Small intestine (tissue), 7 donors: ENCODE data around the gene DCAF7. TPM values are rescaled to one million over a fixed set of nuclear protein-coding genes. Genes with fewer than 3 reads are reported as not detected.

Experiments used
- DNase-seq, 2 donors: peaks; one replicate each; pipeline versions ENCODE4 v3.0.0 to v3.0.0-alpha.2; 2013
- FAIRE-seq: peaks from 2 replicates; lab custom pipeline; 2012; peaks lifted over from hg19 to GRCh38; lab: Jason Lieb, UNC
- H3K27ac ChIP-seq, 3 donors: one replicate each; pipeline ENCODE4 v1.5.1; 2013; ENCODE audit warnings: low read length in 2 of 3, mild to moderate bottlenecking in 2 of 3, control low read depth in 1 of 3, inconsistent platforms in 1 of 3, low read depth in 1 of 3, moderate library complexity in 1 of 3
- H3K27me3 ChIP-seq, 3 donors: one replicate each; pipeline ENCODE4 v1.6.1; 2013; ENCODE audit warnings: low read length in 3 of 3, inconsistent platforms in 1 of 3; ENCODE audit not compliant: control insufficient read depth in 3 of 3, insufficient read depth in 3 of 3
- H3K36me3 ChIP-seq, 3 donors: one replicate each; pipeline ENCODE4 v1.6.1; 2013; ENCODE audit warnings: low read length in 3 of 3, inconsistent platforms in 1 of 3, low read depth in 1 of 3, mild to moderate bottlenecking in 1 of 3, moderate library complexity in 1 of 3; ENCODE audit not compliant: control insufficient read depth in 3 of 3, insufficient read depth in 2 of 3
- H3K4me1 ChIP-seq, 3 donors: one replicate each; pipeline ENCODE4 v1.6.1; 2013; ENCODE audit warnings: low read length in 2 of 3, inconsistent platforms in 1 of 3, low read depth in 1 of 3, mild to moderate bottlenecking in 1 of 3, moderate library complexity in 1 of 3; ENCODE audit not compliant: control insufficient read depth in 3 of 3, insufficient read depth in 2 of 3
- H3K4me3 ChIP-seq, 3 donors: one replicate each; pipeline ENCODE4 v1.5.1; 2013; ENCODE audit warnings: low read length in 3 of 3, control low read depth in 1 of 3, inconsistent platforms in 1 of 3, low read depth in 1 of 3, mild to moderate bottlenecking in 1 of 3, moderate library complexity in 1 of 3
- H3K9me3 ChIP-seq, 2 donors: one replicate each; pipeline ENCODE4 v1.6.1; 2013; ENCODE audit warnings: low read depth in 1 of 2, low read length in 1 of 2; ENCODE audit not compliant: control insufficient read depth in 2 of 2, insufficient read depth in 1 of 2
- WGBS, 3 donors: extraction: QIAGEN DNeasy Blood & Tissue Kit; methylation state at CpG; one replicate each; pipeline ENCODE4 v1.1.7; 2013; 5-methylcytosine and 5-hydroxymethylcytosine counted together
- polyA plus RNA-seq, 4 donors: library from polyadenylated mRNA; stranded (reverse) in 3 of 4; unstranded in 1 of 4; fragments of 200-250 nt in 3 of 4; fragments of 120-200 nt in 1 of 4; gene quantifications; one replicate each; pipeline versions ENCODE4 v1.2.1 to v1.2.3, GENCODE V29; 2013
- donor health status: healthy with polysubstance abuse.
- donor health status: control.
- donor health status: control.
- donor health status: Bipolar disorder and iron deficiency.
- donor health status: healthy.

The DCAF7 gene
- polyA plus RNA-seq, 4 donors: 18.4 to 87.6 (median 27.7) TPM

DNA sequence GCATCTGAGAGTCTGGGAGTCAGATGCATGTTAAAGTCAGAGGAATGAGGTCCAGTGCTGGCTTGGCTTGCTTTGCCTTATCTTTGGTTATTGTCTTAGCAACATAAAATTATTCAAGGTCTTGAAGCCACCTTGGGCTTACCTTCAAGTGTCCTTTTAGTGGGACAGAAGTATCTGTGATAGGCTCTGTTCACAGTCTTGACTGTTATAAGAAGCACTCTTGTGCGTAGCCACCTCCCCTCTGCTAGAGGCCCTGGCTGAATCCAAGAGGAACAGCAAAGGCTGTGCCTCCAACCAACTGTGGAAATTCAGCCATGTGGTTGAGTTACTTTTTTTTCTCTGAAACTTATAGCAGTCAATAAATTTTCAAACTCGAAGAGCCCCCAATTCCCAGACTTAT lies 63.4 kb downstream of the DCAF7 start:
- Histone ChIP-seq H3K27me3 (no peaks in the 10 kb centered on the region), H3K27ac (no peak overlapping the region)
- WGBS, 3 donors: 83 to 93% (median 93%) methylated on average over 2 of the region's 2 CpGs

DNA sequence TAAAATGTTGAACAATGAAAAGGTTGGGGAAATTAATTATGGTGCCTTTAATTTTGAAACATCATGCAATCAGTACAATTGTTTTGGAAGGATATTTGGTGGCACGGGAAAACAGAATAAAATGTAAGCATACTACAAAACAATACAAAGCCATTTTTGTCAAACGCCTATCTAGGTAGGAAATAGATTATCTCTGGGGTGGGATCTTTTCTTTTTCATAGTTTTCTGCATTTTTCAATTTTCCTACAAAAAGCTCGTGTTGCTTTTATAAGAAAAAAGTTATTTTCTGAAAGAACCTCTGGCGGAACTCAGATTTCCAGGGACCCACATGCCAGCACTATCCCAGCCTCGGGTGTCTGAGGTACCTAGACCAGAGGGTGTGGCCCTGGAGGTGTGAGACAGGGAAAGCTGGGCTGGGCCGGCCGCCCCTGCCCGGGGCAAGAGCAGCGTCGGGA lies 71.0 kb downstream of the DCAF7 start:
- WGBS, 3 donors: 3 to 7% (median 7%) methylated on average over 10 of the region's 10 CpGs
- Histone ChIP-seq H3K9me3 (no peaks in the 10 kb centered on the region), H3K4me1 (peaks cover 3 to 6% (median 4%) of the 10 kb centered on the region in 3 donors), H3K4me3 (peak overlapping the region; percentile 56 to 83 (median 57)), H3K36me3 (no peaks in the 10 kb centered on the region), H3K27ac (peak overlapping the region; percentile 56 to 72 (median 70)), H3K27me3 (peaks cover 0 to 2% (median 0%) of the 10 kb centered on the region in 3 donors)
- DNase-seq (no peak), FAIRE-seq (no peak)

More for the DNA sequence above, 63.4 kb downstream of the DCAF7 start:
- FAIRE-seq (no peak), DNase-seq (no peak)
- Histone ChIP-seq H3K9me3 (no peaks in the 10 kb centered on the region), H3K4me3 (no peak overlapping the region), H3K36me3 (peaks cover 2 to 14% (median 2%) of the 10 kb centered on the region in 3 donors), H3K4me1 (no peaks in the 10 kb centered on the region)

DNA sequence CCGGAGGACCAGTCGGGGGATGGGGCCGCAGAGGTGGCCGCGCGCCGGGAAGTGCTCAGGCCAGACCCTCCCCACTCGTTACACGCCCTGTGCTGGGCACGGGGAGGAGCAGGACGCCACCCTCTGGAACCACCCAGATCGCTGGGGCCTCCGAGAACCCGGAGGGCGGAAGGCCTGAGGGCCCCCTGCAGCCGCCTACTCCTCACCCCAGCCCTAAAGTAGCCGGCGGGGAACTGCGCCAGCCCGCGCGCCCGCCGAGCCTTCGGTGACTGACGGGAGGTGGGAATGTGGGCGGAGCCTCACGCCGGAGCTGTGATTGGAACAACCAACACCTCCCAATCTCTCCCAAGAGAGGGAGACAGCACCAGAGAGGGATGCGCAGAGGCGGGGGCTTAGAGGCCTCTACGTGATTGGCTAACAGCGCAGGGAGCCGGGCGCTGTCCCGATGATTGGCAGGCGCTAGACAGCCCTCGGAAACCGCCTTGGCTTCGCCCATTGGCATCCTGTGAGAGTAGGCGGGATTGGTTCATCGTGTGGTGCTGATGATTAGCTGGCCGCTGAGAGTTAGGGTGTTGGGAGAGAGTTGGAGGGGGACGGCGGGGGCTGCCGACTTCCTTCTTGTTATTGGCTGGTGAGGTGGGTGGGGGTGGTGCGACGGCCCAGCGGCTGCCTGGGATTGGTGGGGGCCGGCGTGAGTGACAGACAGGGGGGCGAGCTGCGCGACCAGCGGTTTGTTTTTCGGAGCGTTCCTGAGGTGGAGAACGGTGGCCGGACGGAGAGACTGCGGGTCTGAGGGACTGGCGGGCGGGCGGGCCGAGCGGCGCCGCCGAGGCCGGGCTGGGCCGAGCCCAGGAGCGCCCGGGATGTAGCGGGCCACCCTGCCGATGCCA lies 71.7 kb downstream of the DCAF7 start, which contains the start of gene MAP3K3:
Gene MAP3K3 (plus strand): TSS at position 734 of the 890 bp plus-strand sequence. CDS start 343 bp downstream, outside the sequence.
- Histone ChIP-seq H3K4me3 (peak within 1 kb of the TSS; percentile 83 to 100 (median 87)), H3K27me3 (peaks cover 0 to 2% (median 0%) of the 10 kb centered on the region in 3 donors), H3K27ac (peak within 1 kb of the TSS; percentile 72 to 86 (median 75)), H3K9me3 (no peaks in the 10 kb centered on the region), H3K36me3 (no peaks in the 10 kb centered on the region), H3K4me1 (peaks cover 4 to 9% (median 5%) of the 10 kb centered on the region in 3 donors)
- peak; percentile 98 to 100 for DNase-seq
- FAIRE-seq: peak; percentile 64
- WGBS, 3 donors: 0% methylated on average over 54 to 75 of the region's 75 CpGs

DNA sequence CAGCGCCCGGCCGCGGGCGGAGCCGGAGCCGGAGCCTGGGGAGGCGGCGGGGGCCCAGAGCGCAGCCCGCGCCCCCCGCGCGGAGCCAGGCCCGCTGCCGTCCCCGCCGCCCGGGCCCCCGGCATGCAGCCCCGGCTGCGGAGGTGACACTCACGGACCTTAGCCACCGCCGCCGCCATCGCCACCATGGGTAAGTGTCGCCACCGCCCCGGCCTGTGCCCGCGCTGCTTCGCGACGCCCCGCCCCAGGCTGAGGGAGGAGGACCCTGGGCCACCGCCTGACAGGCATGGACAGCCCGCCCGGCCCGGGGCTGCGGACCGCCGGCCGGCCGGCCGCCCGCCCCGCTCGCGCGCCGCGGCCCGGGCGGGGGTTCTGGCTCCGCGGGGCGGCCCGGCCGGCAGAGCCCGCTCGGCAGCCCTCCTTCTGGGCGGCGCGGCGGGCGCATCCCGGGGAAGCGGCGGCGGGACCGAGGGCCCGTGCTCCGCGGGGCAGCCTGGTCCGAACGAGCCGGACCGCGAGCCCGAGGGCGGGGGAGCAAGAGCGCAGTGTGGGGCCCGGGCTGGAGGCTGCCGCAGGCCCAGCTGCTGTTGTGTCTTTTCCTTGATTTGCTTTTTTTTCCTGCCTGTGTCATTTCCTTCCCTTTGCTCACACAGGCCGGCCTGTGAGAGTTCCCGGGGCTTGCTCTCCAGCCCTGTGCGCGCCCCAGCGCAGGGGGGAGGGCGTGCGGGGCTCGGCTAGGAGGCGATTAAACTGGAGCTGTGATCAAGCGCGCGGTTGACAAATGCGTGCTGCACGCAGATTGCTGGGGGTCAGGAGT lies 72.5 kb downstream of the DCAF7 start:
- H3K9me3 ChIP-seq: no peaks in the 10 kb centered on the region
- H3K27ac ChIP-seq: peak overlapping the region; percentile 51 to 86 (median 75)
- 0 to 1% (median 0%) methylated on average over 39 to 100 of the region's 100 CpGs for WGBS, 3 donors
- no peaks in the 10 kb centered on the region for H3K36me3 ChIP-seq
- H3K4me1 ChIP-seq: peaks cover 4 to 9% (median 6%) of the 10 kb centered on the region in 3 donors
- peaks cover 0 to 2% (median 0%) of the 10 kb centered on the region in 3 donors for H3K27me3 ChIP-seq
- FAIRE-seq (no peak), DNase-seq (peak; percentile 70 to 80)
- peak overlapping the region; percentile 83 to 100 (median 87) for H3K4me3 ChIP-seq

DNA sequence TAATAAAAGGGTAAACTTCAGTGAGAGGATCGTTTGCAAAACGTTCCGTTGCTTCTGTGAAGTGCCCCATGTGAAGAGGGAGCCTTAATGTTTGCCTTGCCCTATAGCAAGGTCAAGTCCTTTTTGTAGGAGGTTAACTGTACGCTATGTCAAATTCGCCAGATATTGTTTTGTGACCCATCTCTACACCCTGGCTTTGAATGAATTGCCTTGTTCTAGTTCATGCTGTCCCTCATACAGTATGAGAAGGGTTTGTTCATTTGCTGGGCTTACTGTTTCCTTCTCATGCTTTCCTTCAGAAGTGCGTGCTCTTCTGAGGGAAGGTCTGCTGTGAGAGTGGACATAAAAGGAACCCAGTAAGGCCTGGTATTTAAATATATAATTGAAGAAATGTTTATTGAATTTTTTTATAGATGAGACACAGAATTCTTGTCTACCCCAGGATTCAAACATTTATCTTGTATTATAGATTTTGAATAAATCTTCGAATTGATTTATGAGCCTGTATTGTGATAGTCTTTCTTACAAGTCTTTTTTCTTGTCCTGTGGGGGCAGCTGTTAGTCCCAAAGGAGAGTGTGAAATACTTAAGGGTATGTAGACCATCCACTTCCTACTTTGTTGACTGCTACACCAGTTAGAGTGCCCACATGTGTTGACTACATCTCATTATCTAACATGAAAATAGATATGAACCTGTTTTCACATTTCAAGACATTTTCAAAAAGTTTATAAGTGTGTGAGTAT lies 73.7 kb downstream of the DCAF7 start:
- Histone ChIP-seq H3K4me1 (peaks cover 4 to 9% (median 6%) of the 10 kb centered on the region in 3 donors), H3K27ac (no peak overlapping the region), H3K4me3 (peak overlapping the region in 1 of 3 donors; percentile 100), H3K9me3 (no peaks in the 10 kb centered on the region), H3K36me3 (peaks cover 0 to under 1% (median 0%) of the 10 kb centered on the region in 3 donors), H3K27me3 (peaks cover 0 to 2% (median 0%) of the 10 kb centered on the region in 3 donors)
- FAIRE-seq: no peak
- DNase-seq: no peak
- WGBS, 3 donors: 44 to 53% (median 44%) methylated on average over 7 of the region's 7 CpGs

DNA sequence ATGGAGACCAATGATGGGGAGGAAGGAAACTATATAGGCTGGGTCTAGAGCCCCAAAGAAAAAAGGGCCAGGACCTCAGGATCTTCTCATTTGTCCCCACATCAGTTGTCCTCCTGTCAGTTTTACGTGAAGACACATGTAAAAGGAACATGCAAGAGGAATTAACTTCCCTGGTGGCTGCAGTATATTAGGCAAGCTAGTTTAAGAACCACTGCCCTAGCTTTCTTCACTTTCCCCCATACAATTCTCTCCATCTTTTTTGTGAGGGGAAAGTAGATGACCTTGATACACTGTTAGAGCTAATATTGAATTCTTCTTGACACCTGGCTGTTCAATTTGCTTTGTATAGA lies 74.2 kb downstream of the DCAF7 start:
- Histone ChIP-seq H3K4me3 (no peak overlapping the region), H3K4me1 (peaks cover 4 to 10% (median 6%) of the 10 kb centered on the region in 3 donors)

DNA sequence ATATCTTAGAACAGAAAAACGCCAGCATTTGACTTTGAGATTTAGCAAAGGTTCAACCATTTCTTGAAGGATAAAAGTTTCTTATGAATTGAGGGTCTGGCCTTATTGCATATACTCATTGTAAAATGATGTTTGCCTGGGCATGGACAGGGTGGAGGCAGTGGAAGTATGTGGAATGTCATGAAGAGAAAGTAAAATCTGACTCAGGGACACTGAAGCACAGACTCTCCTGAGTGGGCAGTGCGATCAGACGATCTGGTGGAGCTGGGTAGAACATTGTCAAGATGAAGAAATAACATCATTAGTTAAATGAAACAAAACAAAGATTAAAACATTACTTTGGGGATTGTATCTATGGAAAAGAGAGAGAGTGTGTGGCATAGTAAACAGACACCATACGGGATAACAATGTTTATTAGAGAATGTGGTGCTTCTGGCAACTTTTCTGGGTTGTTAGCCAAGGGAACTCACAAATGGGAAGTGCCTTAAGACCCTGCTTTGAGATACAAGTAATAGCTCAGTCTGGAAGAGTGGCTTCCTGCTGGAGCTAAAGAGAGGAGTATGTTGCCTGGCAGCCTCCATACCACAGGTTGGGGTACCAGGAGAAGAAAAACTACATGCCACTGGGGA lies 76.4 kb downstream of the DCAF7 start:
- H3K36me3 ChIP-seq: peaks cover 0 to 2% (median 0%) of the 10 kb centered on the region in 3 donors
- DNase-seq (no peak), FAIRE-seq (no peak)
- H3K4me3 ChIP-seq: no peak overlapping the region
- no peak overlapping the region for H3K27ac ChIP-seq
- 57 to 64% (median 58%) methylated on average over 4 of the region's 4 CpGs for WGBS, 3 donors
- no peaks in the 10 kb centered on the region for H3K27me3 ChIP-seq
- no peaks in the 10 kb centered on the region for H3K9me3 ChIP-seq
- peaks cover 4 to 12% (median 6%) of the 10 kb centered on the region in 3 donors for H3K4me1 ChIP-seq

More for the DNA sequence above, 74.2 kb downstream of the DCAF7 start:
- WGBS, 3 donors: 84 to 92% (median 89%) methylated on average over 1 of the region's 1 CpG
- DNase-seq: no peak
- peaks cover 0 to 2% (median 0%) of the 10 kb centered on the region in 3 donors for H3K27me3 ChIP-seq
- H3K9me3 ChIP-seq: no peaks in the 10 kb centered on the region
- FAIRE-seq: no peak
- peaks cover 0 to 2% (median 0%) of the 10 kb centered on the region in 3 donors for H3K36me3 ChIP-seq
- H3K27ac ChIP-seq: no peak overlapping the region
